ENCODE measurements around the gene THEMIS.
"Not testable (repeated sequence)": the region's sequence is repeated elsewhere in the genome, so short reads cannot be mapped to it uniquely, and the experiment has no call there.

The THEMIS gene

GRCh38 chr6:127790571-127790970 lies 110.3 kb downstream of the THEMIS start:
- TF ChIP-seq CTCF (IDR thresholded peaks at IDR 0.05; ENCODE audit: low read length) (no peak), EZH2 (IDR thresholded peaks at IDR 0.05; ENCODE audit: borderline replicate concordance, low read length) (no peak)
- no peaks in the 10 kb centered on the region for H3F3A ChIP-seq (ENCODE audit: insufficient read depth, low read length)
- H2AFZ ChIP-seq (ENCODE audit: low read length), result no peak overlapping the region
- no peak overlapping the region for H3K9ac ChIP-seq (ENCODE audit: low read length)
- H3K4me1 ChIP-seq (ENCODE audit: insufficient read depth, low read length, severe bottlenecking), result no peaks in the 10 kb centered on the region
- H4K20me1 ChIP-seq (ENCODE audit: insufficient read depth, low read length), result no peaks in the 10 kb centered on the region
- H3K79me2 ChIP-seq (ENCODE audit: insufficient read depth, low read length), result no peaks in the 10 kb centered on the region
- H3K27ac ChIP-seq (ENCODE audit: low read depth, low read length, poor library complexity, severe bottlenecking), result no peak overlapping the region
- H3K27me3 ChIP-seq (ENCODE audit: insufficient read depth, low read length), result no peaks in the 10 kb centered on the region
- no peaks in the 10 kb centered on the region for H3K9me2 ChIP-seq (ENCODE audit: low read depth, low read length)
- no peaks in the 10 kb centered on the region for H3K36me3 ChIP-seq (ENCODE audit: insufficient read depth, low read length)
- no peak overlapping the region for H3K4me3 ChIP-seq (ENCODE audit: low read depth, low read length, poor library complexity, severe bottlenecking)
- H3K4me2 ChIP-seq (ENCODE audit: low read length), result no peak overlapping the region
- H3K9me3 ChIP-seq (ENCODE audit: low read length), result no peaks in the 10 kb centered on the region

- no peaks in the 10 kb centered on the region for H3K9me3 ChIP-seq (ENCODE audit: low read length)
- no peaks in the 10 kb centered on the region for H3K4me1 ChIP-seq (ENCODE audit: insufficient read depth, low read length, severe bottlenecking)
- H3K36me3 ChIP-seq (ENCODE audit: insufficient read depth, low read length), result no peaks in the 10 kb centered on the region
- no peak overlapping the region for H2AFZ ChIP-seq (ENCODE audit: low read length)
- H3F3A ChIP-seq (ENCODE audit: insufficient read depth, low read length), result no peaks in the 10 kb centered on the region
- no peak for TF ChIP-seq EZH2 (IDR thresholded peaks at IDR 0.05; ENCODE audit: borderline replicate concordance, low read length)
- TF ChIP-seq CTCF (IDR thresholded peaks at IDR 0.05; ENCODE audit: low read length), result no peak
- no peaks in the 10 kb centered on the region for H4K20me1 ChIP-seq (ENCODE audit: insufficient read depth, low read length)
- no peak overlapping the region for H3K4me3 ChIP-seq (ENCODE audit: low read depth, low read length, poor library complexity, severe bottlenecking)
- no peaks in the 10 kb centered on the region for H3K79me2 ChIP-seq (ENCODE audit: insufficient read depth, low read length)
- H3K27ac ChIP-seq (ENCODE audit: low read depth, low read length, poor library complexity, severe bottlenecking), result no peak overlapping the region
- no peaks in the 10 kb centered on the region for H3K9me2 ChIP-seq (ENCODE audit: low read depth, low read length)
- H3K4me2 ChIP-seq (ENCODE audit: low read length), result no peak overlapping the region
- no peaks in the 10 kb centered on the region for H3K27me3 ChIP-seq (ENCODE audit: insufficient read depth, low read length)
- no peak overlapping the region for H3K9ac ChIP-seq (ENCODE audit: low read length)
Observed at GRCh38 chr6:127786109-127786508, 114.7 kb downstream of the THEMIS start.

- TF ChIP-seq EZH2 (IDR thresholded peaks at IDR 0.05; ENCODE audit: borderline replicate concordance, low read length) (no peak), CTCF (IDR thresholded peaks at IDR 0.05; ENCODE audit: low read length) (no peak)
- Histone ChIP-seq H3K27ac (ENCODE audit: low read depth, low read length, poor library complexity, severe bottlenecking) (no peak overlapping the region), H3K36me3 (ENCODE audit: insufficient read depth, low read length) (no peaks in the 10 kb centered on the region), H3K4me2 (ENCODE audit: low read length) (no peak overlapping the region), H3K9ac (ENCODE audit: low read length) (no peak overlapping the region), H3K4me3 (ENCODE audit: low read depth, low read length, poor library complexity, severe bottlenecking) (no peak overlapping the region), H3K9me2 (ENCODE audit: low read depth, low read length) (no peaks in the 10 kb centered on the region), H3F3A (ENCODE audit: insufficient read depth, low read length) (no peaks in the 10 kb centered on the region), H3K4me1 (ENCODE audit: insufficient read depth, low read length, severe bottlenecking) (no peaks in the 10 kb centered on the region), H3K27me3 (ENCODE audit: insufficient read depth, low read length) (no peaks in the 10 kb centered on the region), H3K79me2 (ENCODE audit: insufficient read depth, low read length) (no peaks in the 10 kb centered on the region), H4K20me1 (ENCODE audit: insufficient read depth, low read length) (no peaks in the 10 kb centered on the region), H3K9me3 (ENCODE audit: low read length) (no peaks in the 10 kb centered on the region), H2AFZ (ENCODE audit: low read length) (no peak overlapping the region)
Observed at GRCh38 chr6:127784468-127784867, 116.4 kb downstream of the THEMIS start.

GRCh38 chr6:127781636-127782272 lies 119.1 kb downstream of the THEMIS start:
- H3K4me3 ChIP-seq (ENCODE audit: low read depth, low read length, poor library complexity, severe bottlenecking); H3K9ac ChIP-seq (ENCODE audit: low read length); H3F3A ChIP-seq (ENCODE audit: insufficient read depth, low read length); H2AFZ ChIP-seq (ENCODE audit: low read length); H3K27ac ChIP-seq (ENCODE audit: low read depth, low read length, poor library complexity, severe bottlenecking); H4K20me1 ChIP-seq (ENCODE audit: insufficient read depth, low read length); H3K27me3 ChIP-seq (ENCODE audit: insufficient read depth, low read length); H3K79me2 ChIP-seq (ENCODE audit: insufficient read depth, low read length); H3K9me2 ChIP-seq (ENCODE audit: low read depth, low read length); H3K9me3 ChIP-seq (ENCODE audit: low read length); H3K4me2 ChIP-seq (ENCODE audit: low read length); H3K4me1 ChIP-seq (ENCODE audit: insufficient read depth, low read length, severe bottlenecking); H3K36me3 ChIP-seq (ENCODE audit: insufficient read depth, low read length): not testable (repeated sequence)

Measured in OCI-LY1 (cell line).